ENCODE measurements around the gene KRT23. TPM values are rescaled to one million over a fixed set of nuclear protein-coding genes. Genes with fewer than 3 reads are reported as not detected.

KRT23 gene
- total RNA-seq, 1 donor from 2014 or later, result not detected

DNA sequence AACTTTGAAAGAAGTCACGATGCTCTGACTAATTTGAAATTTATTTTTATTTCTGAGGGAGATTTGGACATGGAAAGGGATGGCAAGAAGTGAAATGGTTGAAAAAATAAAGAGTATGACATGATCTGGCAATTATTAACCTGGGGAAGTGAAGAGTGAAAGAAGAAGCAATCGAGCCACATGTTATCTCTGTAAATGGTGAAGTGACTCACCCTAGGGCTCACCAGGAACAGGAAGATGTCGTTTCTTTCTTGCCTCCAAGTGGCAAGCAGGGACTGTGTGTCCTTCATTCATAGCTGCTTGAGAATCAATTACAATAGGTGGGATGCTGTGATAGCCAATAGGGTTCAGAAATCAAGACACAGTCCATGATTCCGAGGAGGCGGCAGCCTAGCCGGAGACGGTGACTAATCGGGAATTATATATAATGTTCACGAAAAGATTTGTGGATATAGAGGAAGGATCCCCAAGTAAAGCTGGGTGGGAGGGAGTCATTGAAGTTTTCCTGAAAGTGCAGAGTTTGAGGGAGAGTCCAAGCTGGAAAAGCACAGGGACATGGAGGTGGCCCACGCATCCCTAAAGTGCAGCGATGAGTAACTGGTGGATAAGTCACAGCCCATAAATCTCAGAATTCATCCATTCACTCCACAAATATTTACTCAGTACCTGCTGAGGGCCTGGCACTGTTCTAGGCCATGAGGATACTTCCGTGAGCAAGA is 34.2 kb downstream of the KRT23 start:
- Mint-ChIP-seq H3K9me3 (ENCODE audit: unreplicated experiment) (no peaks in the 10 kb centered on the region), H3K27ac (ENCODE audit: unreplicated experiment) (no peak overlapping the region), H3K27me3 (ENCODE audit: unreplicated experiment) (no peaks in the 10 kb centered on the region), H3K36me3 (ENCODE audit: unreplicated experiment) (no peaks in the 10 kb centered on the region), H3K4me3 (ENCODE audit: unreplicated experiment) (no peak overlapping the region), H3K4me1 (ENCODE audit: low read depth, unreplicated experiment) (peaks cover 2% of the 10 kb centered on the region)
- no peak for TF ChIP-seq CTCF (IDR thresholded peaks at IDR 0.05; ENCODE audit: partially characterized antibody, unreplicated experiment)
- no peak for DNase-seq

DNA sequence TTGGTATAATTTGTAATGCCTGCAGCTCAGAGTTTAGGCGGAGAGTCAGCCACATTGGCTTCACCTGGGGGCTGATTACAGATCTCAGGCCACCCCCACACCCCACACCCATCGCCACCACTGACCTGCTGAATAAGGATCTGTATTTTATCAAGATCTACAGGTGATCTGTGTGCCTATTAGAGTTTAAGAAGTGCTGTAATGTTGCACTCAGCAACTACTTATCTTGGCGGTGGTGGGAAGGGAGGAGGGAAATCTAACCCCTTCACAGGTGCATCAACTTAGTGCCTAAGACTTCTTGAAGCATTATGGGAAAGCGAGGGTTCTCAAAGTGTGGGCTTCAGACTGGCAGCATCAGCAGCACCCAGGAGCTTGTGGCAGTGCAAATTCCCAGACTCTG is 34.9 kb downstream of the KRT23 start:
- Mint-ChIP-seq H3K27me3 (ENCODE audit: unreplicated experiment) (no peaks in the 10 kb centered on the region), H3K36me3 (ENCODE audit: unreplicated experiment) (no peaks in the 10 kb centered on the region), H3K4me1 (ENCODE audit: low read depth, unreplicated experiment) (peaks cover 2% of the 10 kb centered on the region), H3K9me3 (ENCODE audit: unreplicated experiment) (no peaks in the 10 kb centered on the region), H3K4me3 (ENCODE audit: unreplicated experiment) (no peak overlapping the region), H3K27ac (ENCODE audit: unreplicated experiment) (no peak overlapping the region)
- no peak for TF ChIP-seq CTCF (IDR thresholded peaks at IDR 0.05; ENCODE audit: partially characterized antibody, unreplicated experiment)
- DNase-seq, result no peak

DNA sequence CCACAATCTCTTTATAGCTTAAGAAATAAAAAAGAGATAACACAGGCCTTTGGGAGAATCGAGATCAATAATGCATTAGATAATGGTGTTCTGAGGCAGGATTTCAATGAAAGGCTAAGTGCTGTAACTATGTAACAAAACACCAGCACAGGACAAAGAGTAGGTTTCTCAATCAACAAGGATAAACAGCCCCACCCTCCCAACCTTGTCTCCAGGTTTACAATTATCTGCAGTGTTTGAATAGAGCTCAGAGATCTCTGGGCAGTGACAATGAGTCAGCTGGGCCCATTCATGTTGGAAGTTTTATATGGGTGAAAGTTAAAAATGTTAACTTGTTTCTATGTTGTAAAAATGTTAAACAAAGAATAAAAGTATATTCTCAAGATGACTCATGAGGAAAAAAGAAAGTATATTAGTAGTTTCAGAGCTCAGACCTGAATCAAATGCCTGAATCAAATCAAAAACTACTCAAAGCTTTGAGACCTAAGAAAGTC is 35.4 kb downstream of the KRT23 start:
- Mint-ChIP-seq H3K36me3 (ENCODE audit: unreplicated experiment) (no peaks in the 10 kb centered on the region), H3K4me1 (ENCODE audit: low read depth, unreplicated experiment) (peaks cover 2% of the 10 kb centered on the region), H3K27me3 (ENCODE audit: unreplicated experiment) (no peaks in the 10 kb centered on the region), H3K9me3 (ENCODE audit: unreplicated experiment) (no peaks in the 10 kb centered on the region), H3K27ac (ENCODE audit: unreplicated experiment) (no peak overlapping the region), H3K4me3 (ENCODE audit: unreplicated experiment) (no peak overlapping the region)
- no peak for TF ChIP-seq CTCF (IDR thresholded peaks at IDR 0.05; ENCODE audit: partially characterized antibody, unreplicated experiment)
- no peak for DNase-seq

DNA sequence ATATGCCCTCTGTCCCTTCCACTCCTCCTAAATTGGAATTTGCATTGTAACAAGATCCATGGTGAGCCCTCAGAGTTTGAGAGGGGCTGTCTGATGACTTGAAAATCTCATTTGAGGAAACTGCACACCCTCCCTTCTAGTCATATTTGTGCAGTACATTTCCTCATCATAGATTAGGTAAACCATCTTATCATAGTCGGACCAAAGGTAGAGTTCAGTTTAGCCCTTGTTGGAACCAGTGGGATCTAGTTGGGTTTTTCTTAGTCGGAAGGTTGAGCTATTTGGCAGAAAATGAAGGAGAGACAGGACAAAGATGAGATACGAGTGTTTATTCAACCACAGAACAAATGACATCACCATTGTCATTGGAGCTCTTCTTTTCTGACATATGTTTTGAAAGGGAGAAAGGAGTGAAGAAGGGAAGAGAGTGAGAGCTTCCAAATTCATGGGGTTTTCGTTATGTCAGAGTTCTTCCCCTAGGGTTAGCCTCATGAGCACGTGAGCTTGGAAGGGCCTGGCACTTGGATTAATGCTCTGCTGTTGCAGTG is 36.6 kb downstream of the KRT23 start:
- TF ChIP-seq CTCF (IDR thresholded peaks at IDR 0.05; ENCODE audit: partially characterized antibody, unreplicated experiment), result no peak
- Mint-ChIP-seq H3K27ac (ENCODE audit: unreplicated experiment) (no peak overlapping the region), H3K27me3 (ENCODE audit: unreplicated experiment) (no peaks in the 10 kb centered on the region), H3K9me3 (ENCODE audit: unreplicated experiment) (no peaks in the 10 kb centered on the region), H3K4me1 (ENCODE audit: low read depth, unreplicated experiment) (peaks cover 2% of the 10 kb centered on the region), H3K4me3 (ENCODE audit: unreplicated experiment) (no peak overlapping the region), H3K36me3 (ENCODE audit: unreplicated experiment) (no peaks in the 10 kb centered on the region)
- no peak for DNase-seq

DNA sequence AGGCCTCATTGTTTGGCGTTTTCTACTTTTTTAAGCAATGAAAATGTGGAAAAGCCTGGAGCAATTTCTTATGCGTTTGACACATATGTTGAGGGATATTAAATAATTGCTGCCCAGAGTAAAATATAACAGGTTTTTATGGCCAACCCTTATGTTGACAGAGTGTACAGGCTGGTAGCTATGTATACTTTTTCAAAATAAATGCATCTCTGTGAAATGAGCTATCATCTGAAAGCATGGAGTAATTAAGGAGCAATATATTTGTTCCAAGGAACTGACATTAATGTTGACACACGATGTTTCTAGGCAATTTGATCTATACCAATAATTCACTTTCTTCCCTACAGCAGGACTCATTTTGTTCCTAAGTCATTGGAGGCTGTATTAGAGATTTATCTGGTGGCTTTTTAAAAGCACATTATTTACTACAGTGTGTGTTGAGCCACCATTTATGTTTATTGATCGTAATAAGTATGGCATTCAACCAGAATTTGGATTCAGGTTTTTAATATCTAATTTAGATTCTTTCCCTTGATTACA is 40.5 kb downstream of the KRT23 start:
- H3K4me1 Mint-ChIP-seq (ENCODE audit: low read depth, unreplicated experiment), result no peaks in the 10 kb centered on the region
- no peak for TF ChIP-seq CTCF (IDR thresholded peaks at IDR 0.05; ENCODE audit: partially characterized antibody, unreplicated experiment)

More for the DNA sequence above, 40.5 kb downstream of the KRT23 start:
- no peaks in the 10 kb centered on the region for H3K9me3 Mint-ChIP-seq (ENCODE audit: unreplicated experiment)
- H3K27me3 Mint-ChIP-seq (ENCODE audit: unreplicated experiment), result no peaks in the 10 kb centered on the region
- H3K27ac Mint-ChIP-seq (ENCODE audit: unreplicated experiment), result no peak overlapping the region
- DNase-seq, result no peak
- no peak overlapping the region for H3K4me3 Mint-ChIP-seq (ENCODE audit: unreplicated experiment)
- H3K36me3 Mint-ChIP-seq (ENCODE audit: unreplicated experiment), result no peaks in the 10 kb centered on the region
